Upper lobe of right lung (tissue), 1 donor: ENCODE measurements around the gene DCST2. TPM values are rescaled to one million over a fixed set of nuclear protein-coding genes. Genes with fewer than 3 reads are reported as not detected.

Experiments
- ATAC-seq: fragments of 200-7000 bp; cut with Tn5 transposase; one replicate; pipeline ENCODE4 v1.9.1; 2020; ENCODE audit warnings: mild to moderate bottlenecking, moderate library complexity
- DNase-seq: peaks from one replicate; pipeline ENCODE4 v3.0.0-alpha.2; 2020
- H3K27ac ChIP-seq: fragments of 200-600 bp; one replicate; pipeline ENCODE4 v1.8.0; 2022
- H3K27me3 ChIP-seq: fragments of 200-600 bp; one replicate; pipeline ENCODE4 v1.8.0; 2022; ENCODE audit warnings: mild to moderate bottlenecking
- H3K36me3 ChIP-seq: fragments of 200-600 bp; one replicate; pipeline ENCODE4 v1.8.0; 2022
- H3K4me1 ChIP-seq: fragments of 200-600 bp; one replicate; pipeline ENCODE4 v1.8.0; 2022
- H3K4me3 ChIP-seq: fragments of 200-600 bp; one replicate; pipeline ENCODE4 v1.8.0; 2022; ENCODE audit warnings: mild to moderate bottlenecking
- H3K9me3 ChIP-seq: fragments of 200-600 bp; one replicate; pipeline ENCODE4 v1.8.0; 2022
- CTCF ChIP-seq: fragments of 200-600 bp; IDR thresholded peaks from one replicate; pipeline ENCODE4 v1.8.0; 2022; ENCODE audit warnings: antibody characterized with exemption
- intact Hi-C: fragments of 100-400 bp; cut with DNase I; formaldehyde crosslinking; loops from one replicate; pipeline ENCODE4 v1.11.0; 2022
- total RNA-seq: library from RNA; stranded (reverse); fragmentation: NEBNext Ultra II Directional; extraction: Animal tissue kit (Norgen Biotek cat#: 25700); gene quantifications from one replicate; pipeline ENCODE4 v1.2.1, GENCODE V29; 2021
- donor health status: DM: no; HTN: yes; CAD: no; lungs with severe emphysema.

Gene DCST2
- total RNA-seq, 1 donor from 2014 or later: 1.5 TPM

- Histone ChIP-seq H3K4me1 (peaks cover 27% of the 10 kb centered on the region), H3K27me3 (peaks cover 24% of the 10 kb centered on the region), H3K4me3 (no peak overlapping the region), H3K9me3 (no peaks in the 10 kb centered on the region), H3K27ac (no peak overlapping the region), H3K36me3 (no peaks in the 10 kb centered on the region)
- ATAC-seq (no peak), DNase-seq (no peak)
- no peak for TF ChIP-seq CTCF
- intact Hi-C loops: no loop called here
Observed at GRCh38 chr1:155076371-155076770, 42.8 kb upstream of the DCST2 start.

DNA sequence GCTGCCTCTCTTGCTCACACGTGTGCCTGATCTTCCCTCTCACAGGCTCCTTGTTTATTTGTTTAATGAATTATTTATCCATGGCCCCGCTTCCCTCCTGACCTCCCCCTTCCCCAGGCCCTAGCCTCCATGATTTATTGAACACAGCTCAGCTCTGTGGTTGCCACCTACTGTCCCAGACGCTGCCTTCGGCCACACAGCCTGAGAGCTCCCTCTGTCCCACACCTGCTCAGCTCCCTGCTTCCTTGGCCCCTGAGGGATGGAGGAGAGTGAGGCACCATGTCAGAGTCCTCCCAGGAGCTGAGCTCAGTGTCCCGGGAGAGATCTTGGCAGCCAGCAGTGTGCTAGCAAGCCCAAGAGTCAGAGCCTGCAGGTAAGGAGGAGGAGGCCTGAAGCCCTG, 42.0 kb upstream of the DCST2 start:
- H3K9me3 ChIP-seq: no peaks in the 10 kb centered on the region
- no peak overlapping the region for H3K4me3 ChIP-seq
- no peak for ATAC-seq
- no peak for DNase-seq
- no peak overlapping the region for H3K27ac ChIP-seq
- peaks cover 24% of the 10 kb centered on the region for H3K4me1 ChIP-seq
- H3K36me3 ChIP-seq: no peaks in the 10 kb centered on the region
- no peak for TF ChIP-seq CTCF
- peaks cover 16% of the 10 kb centered on the region for H3K27me3 ChIP-seq
- intact Hi-C loops: no loop called here

DNA sequence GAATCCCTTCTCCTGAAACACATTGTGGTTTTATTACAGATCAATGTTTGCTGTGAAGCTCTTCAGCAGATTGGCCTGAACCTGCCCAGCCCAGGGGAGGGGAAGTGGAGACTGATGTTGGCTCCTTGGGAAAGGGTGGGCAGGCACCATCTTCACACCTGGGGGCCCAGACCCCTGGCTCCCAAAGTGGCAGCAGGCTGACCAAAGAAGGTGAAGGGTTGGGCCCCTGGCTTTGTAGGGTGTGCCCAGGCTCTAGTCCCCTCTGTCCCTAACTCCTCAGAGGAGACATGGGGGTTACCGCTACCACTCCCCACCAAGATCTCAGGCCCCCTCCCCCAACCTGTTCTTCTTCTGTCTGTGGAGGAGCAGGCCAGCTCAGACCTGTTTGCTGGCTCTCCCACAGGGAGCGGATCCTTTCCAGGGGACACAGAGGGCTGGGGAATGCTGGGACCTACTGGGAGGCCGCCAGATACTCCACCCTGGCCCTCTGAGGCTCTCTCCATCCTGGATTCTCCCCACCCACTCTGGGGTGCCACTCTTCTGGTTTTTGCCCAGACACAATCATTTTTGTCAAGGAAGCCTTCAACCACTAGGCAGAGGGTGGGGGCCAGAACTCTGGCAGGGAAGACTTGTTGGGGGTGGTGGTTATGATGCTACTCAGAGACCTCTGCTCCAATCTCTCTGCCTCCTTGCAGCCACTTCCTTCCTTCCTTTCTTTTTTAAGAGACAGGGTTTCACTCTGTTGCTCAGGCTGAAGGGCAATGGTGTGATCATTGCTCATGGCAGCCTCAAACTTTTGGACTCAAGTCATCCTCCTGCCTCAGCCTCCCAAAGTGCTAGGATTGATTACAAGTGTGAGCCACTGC, 40.0 kb upstream of the DCST2 start:
- TF ChIP-seq CTCF: no peak
- peaks cover 14% of the 10 kb centered on the region for H3K4me1 ChIP-seq
- intact Hi-C loops: no loop called here
- H3K4me3 ChIP-seq: no peak overlapping the region
- H3K27me3 ChIP-seq: no peaks in the 10 kb centered on the region
- no peak overlapping the region for H3K27ac ChIP-seq
- no peaks in the 10 kb centered on the region for H3K9me3 ChIP-seq
- no peaks in the 10 kb centered on the region for H3K36me3 ChIP-seq
- ATAC-seq: no peak
- no peak for DNase-seq

DNA sequence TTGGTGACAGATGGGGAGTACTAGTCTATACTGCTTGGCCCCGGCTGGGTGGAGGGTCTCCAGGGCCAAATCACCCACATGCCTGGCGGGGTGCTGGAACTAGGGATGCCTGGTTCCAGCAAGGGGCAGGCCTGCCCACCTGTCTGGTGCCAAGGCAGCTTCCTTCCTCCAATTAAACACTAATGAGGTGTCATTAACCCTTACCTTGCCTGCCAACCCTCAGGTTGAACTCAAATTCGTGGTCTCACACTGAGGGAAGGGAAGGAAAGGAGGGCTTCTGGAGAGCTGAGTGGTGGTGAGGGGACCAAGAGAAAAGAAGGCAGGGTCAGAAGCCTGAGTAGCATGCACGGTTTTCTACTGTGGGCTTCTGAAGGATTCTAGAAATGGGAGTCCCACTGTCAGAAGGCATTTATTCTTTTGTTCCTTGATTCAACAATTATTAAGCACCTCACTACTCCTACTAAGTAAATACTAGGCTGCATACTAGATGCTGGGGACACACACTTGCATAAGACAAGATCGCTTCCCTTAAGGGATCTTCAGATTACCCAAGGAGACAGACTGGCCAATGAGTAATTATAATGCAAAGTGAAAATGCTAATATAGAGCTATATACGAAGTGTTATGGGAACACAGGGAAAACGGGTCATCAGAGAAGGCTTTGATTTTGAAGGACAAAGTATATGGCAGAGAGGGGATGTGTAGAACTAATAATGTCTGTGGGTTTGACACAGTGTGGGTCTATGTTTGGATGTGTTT, 39.1 kb upstream of the DCST2 start:
- Histone ChIP-seq H3K36me3 (no peaks in the 10 kb centered on the region), H3K4me1 (peaks cover 14% of the 10 kb centered on the region), H3K27ac (no peak overlapping the region), H3K9me3 (no peaks in the 10 kb centered on the region), H3K27me3 (no peaks in the 10 kb centered on the region), H3K4me3 (no peak overlapping the region)
- ATAC-seq (no peak), DNase-seq (no peak)
- TF ChIP-seq CTCF: no peak
- intact Hi-C loops: no loop called here

DNA sequence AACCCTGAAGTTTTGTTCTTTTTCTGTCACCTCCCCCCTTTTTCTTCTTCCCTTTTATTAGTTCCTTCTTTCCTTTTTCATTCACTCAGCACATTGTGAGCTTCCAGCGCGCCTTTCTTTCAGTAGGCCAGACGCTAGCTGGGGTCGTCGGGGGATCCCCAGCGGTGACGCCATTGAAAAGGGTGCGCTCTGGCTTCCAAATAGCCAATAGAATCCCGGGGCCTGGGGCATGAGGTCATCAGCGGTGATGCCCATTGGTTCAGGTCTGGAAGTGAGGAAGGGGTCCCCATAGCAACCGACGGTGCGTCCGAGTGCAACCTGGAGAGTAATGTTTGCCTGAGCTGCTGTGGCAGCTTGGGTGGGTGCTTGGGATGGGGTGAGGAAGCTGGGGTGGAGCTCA, 38.1 kb upstream of the DCST2 start:
- Histone ChIP-seq H3K4me1 (peaks cover 14% of the 10 kb centered on the region), H3K36me3 (no peaks in the 10 kb centered on the region), H3K27ac (no peak overlapping the region), H3K9me3 (no peaks in the 10 kb centered on the region), H3K27me3 (no peaks in the 10 kb centered on the region), H3K4me3 (no peak overlapping the region)
- no peak for ATAC-seq
- intact Hi-C loops: no loop called here
- no peak for DNase-seq
- TF ChIP-seq CTCF: no peak
